B cell (primary cell): ENCODE data around the gene BCAN.
A peak's percentile ranks its signal among the peaks of the same experiment; 100 is the strongest.

Experiments
- EZH2 ChIP-seq: IDR thresholded peaks from 2 replicates; pipeline ENCODE4 v1.6.1; 2012; ENCODE audit warnings: borderline replicate concordance, low read depth, mild to moderate bottlenecking, moderate library complexity, low read length; ENCODE audit not compliant: insufficient read depth, poor library complexity, severe bottlenecking
- TF ChIP-seq, protein P1 (sequence below): fragments of 200-600 bp; IDR thresholded peaks from one replicate; pipeline ENCODE4 v1.8.0; 2022; ENCODE audit warnings: antibody characterized with exemption, mild to moderate bottlenecking

DNA sequence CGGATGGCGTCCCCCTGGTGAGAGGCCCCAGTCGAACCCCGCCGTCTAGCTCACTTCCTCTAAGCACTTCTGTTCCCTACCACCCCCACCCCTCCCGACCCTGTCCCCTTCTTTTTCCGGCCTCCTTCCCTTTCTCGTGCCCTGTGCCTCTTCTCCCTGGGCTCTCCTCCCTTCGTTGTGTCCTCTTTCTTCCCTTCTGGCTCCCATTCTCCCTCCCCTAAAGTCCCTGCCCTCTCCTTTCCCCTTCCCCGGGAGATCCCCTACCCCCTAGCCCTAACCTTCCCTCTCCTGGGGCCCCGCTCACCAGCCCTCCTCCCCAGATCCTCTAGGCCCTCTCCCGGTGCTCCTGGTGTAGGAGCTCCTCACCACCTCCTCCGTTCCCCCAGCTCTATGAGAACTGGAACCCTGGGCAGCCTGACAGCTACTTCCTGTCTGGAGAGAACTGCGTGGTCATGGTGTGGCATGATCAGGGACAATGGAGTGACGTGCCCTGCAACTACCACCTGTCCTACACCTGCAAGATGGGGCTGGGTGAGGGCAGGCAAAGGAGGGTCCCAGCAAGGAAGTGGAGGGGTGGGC is 15.9 kb downstream of the BCAN start:
- TF ChIP-seq, protein P1, sequence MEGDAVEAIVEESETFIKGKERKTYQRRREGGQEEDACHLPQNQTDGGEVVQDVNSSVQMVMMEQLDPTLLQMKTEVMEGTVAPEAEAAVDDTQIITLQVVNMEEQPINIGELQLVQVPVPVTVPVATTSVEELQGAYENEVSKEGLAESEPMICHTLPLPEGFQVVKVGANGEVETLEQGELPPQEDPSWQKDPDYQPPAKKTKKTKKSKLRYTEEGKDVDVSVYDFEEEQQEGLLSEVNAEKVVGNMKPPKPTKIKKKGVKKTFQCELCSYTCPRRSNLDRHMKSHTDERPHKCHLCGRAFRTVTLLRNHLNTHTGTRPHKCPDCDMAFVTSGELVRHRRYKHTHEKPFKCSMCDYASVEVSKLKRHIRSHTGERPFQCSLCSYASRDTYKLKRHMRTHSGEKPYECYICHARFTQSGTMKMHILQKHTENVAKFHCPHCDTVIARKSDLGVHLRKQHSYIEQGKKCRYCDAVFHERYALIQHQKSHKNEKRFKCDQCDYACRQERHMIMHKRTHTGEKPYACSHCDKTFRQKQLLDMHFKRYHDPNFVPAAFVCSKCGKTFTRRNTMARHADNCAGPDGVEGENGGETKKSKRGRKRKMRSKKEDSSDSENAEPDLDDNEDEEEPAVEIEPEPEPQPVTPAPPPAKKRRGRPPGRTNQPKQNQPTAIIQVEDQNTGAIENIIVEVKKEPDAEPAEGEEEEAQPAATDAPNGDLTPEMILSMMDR = peak; percentile 63
- no peak for TF ChIP-seq EZH2
